Daoy (cell line): Measurements from ENCODE around the gene TMCC3. TPM values are rescaled to one million over a fixed set of nuclear protein-coding genes. Genes with fewer than 3 reads are reported as not detected.
"Not testable (repeated sequence)": the region's sequence is repeated elsewhere in the genome, so short reads cannot be mapped to it uniquely, and the experiment has no call there.

Experiments
- DNase-seq: peaks from one replicate; pipeline ENCODE4 v3.0.0-alpha.2; 2015; ENCODE audit warnings: low read depth
- total RNA-seq: library from RNA; depleted of rRNA; stranded (reverse); fragments of >200 nt; shearing (Covaris generic); gene quantifications from 2 replicates; pipeline ENCODE4 v1.2.3, GENCODE V29; 2014

The TMCC3 gene
- total RNA-seq, 1 experiment from 2014 or later: 1.5 TPM

GRCh38 chr12:94602024-94602423, 48.3 kb downstream of the TMCC3 start:
- DNase-seq: no peak

- DNase-seq: peak; percentile 46
These were observed 49.0 kb downstream of the TMCC3 start for GRCh38 chr12:94601307-94601706.

GRCh38 chr12:94599189-94599588, 51.2 kb downstream of the TMCC3 start:
- no peak for DNase-seq

GRCh38 chr12:94597268-94597667, 53.1 kb downstream of the TMCC3 start:
- DNase-seq: no peak

- no peak for DNase-seq
These were observed 53.8 kb downstream of the TMCC3 start for GRCh38 chr12:94596596-94596995.

GRCh38 chr12:94595152-94595551, 55.2 kb downstream of the TMCC3 start:
- DNase-seq: peak; percentile 57

- peak; percentile 41 for DNase-seq
These were observed 55.9 kb downstream of the TMCC3 start for GRCh38 chr12:94594443-94594825.

GRCh38 chr12:94593822-94594442, 56.4 kb downstream of the TMCC3 start:
- DNase-seq: no peak

GRCh38 chr12:94592723-94593122, 57.6 kb downstream of the TMCC3 start:
- DNase-seq: not testable (repeated sequence)

GRCh38 chr12:94592080-94592479, 58.3 kb downstream of the TMCC3 start:
- DNase-seq: no peak

- DNase-seq: no peak
These were observed 59.9 kb downstream of the TMCC3 start for GRCh38 chr12:94590428-94590827.

GRCh38 chr12:94589591-94590001, 60.8 kb downstream of the TMCC3 start:
- no peak for DNase-seq

- DNase-seq: no peak
These were observed 62.0 kb downstream of the TMCC3 start for GRCh38 chr12:94588346-94588745.

- DNase-seq: no peak
These were observed 62.8 kb downstream of the TMCC3 start for GRCh38 chr12:94587266-94588241.

- DNase-seq: no peak
These were observed 63.6 kb downstream of the TMCC3 start for GRCh38 chr12:94586589-94587259.

- no peak for DNase-seq
These were observed 64.7 kb downstream of the TMCC3 start for GRCh38 chr12:94585626-94586025.

- no peak for DNase-seq
These were observed 66.0 kb downstream of the TMCC3 start for GRCh38 chr12:94584377-94584776.

GRCh38 chr12:94582591-94582990, 67.8 kb downstream of the TMCC3 start:
- DNase-seq: no peak

- no peak for DNase-seq
These were observed 74.5 kb downstream of the TMCC3 start for GRCh38 chr12:94575645-94576403.

GRCh38 chr12:94575024-94575423, 75.3 kb downstream of the TMCC3 start:
- DNase-seq: no peak

- peak; percentile 81 for DNase-seq
These were observed 78.8 kb downstream of the TMCC3 start for GRCh38 chr12:94571556-94571955.

GRCh38 chr12:94570161-94570560, 80.2 kb downstream of the TMCC3 start:
- peak; percentile 81 for DNase-seq
